Measurements from ENCODE around the gene ASXL1.

Gene ASXL1

GRCh38 chr20:32440758-32441078, 82.6 kb downstream of the ASXL1 start:
- ATAC-seq (no peak), DNase-seq (no peak)

- DNase-seq (no peak), ATAC-seq (no peak)
Observed at GRCh38 chr20:32441638-32442037, 83.5 kb downstream of the ASXL1 start.

GRCh38 chr20:32442630-32443373, 84.7 kb downstream of the ASXL1 start:
- DNase-seq (peak; percentile 1), ATAC-seq (no peak)

- ATAC-seq (no peak), DNase-seq (peak; percentile 5)
Observed at GRCh38 chr20:32443386-32443974, 85.3 kb downstream of the ASXL1 start.

GRCh38 chr20:32444474-32445220, 86.5 kb downstream of the ASXL1 start:
- peak; percentile 2 for DNase-seq
- ATAC-seq, result no peak

GRCh38 chr20:32445539-32446273, 87.6 kb downstream of the ASXL1 start:
- DNase-seq, result peak; percentile 13
- peak; percentile 56 for ATAC-seq

GRCh38 chr20:32446301-32447100, 88.4 kb downstream of the ASXL1 start:
- DNase-seq, result no peak

GRCh38 chr20:32447136-32448027, 89.3 kb downstream of the ASXL1 start:
- no peak for DNase-seq
- no peak for ATAC-seq

More at GRCh38 chr20:32446301-32447100, 88.4 kb downstream of the ASXL1 start:
- ATAC-seq, result no peak

GRCh38 chr20:32448306-32449056, 90.3 kb downstream of the ASXL1 start:
- no peak for ATAC-seq
- DNase-seq, result no peak

- ATAC-seq (no peak), DNase-seq (no peak)
Observed at GRCh38 chr20:32449057-32449889, 91.1 kb downstream of the ASXL1 start.

- no peak for DNase-seq
- no peak for ATAC-seq
Observed at GRCh38 chr20:32449890-32450401, 91.8 kb downstream of the ASXL1 start.

- no peak for ATAC-seq
Observed at GRCh38 chr20:32450484-32451061, 92.4 kb downstream of the ASXL1 start.

GRCh38 chr20:32451340-32451681, 93.2 kb downstream of the ASXL1 start:
- no peak for ATAC-seq
- DNase-seq, result no peak

More at GRCh38 chr20:32450484-32451061, 92.4 kb downstream of the ASXL1 start:
- DNase-seq, result no peak

GRCh38 chr20:32451682-32452461, 93.7 kb downstream of the ASXL1 start:
- no peak for DNase-seq
- ATAC-seq, result no peak

GRCh38 chr20:32452776-32453466, 94.8 kb downstream of the ASXL1 start:
- DNase-seq (no peak), ATAC-seq (no peak)

- no peak for DNase-seq
- no peak for ATAC-seq
Observed at GRCh38 chr20:32453467-32454163, 95.5 kb downstream of the ASXL1 start.

All from stimulated activated naive CD8-positive, alpha-beta T cell treated with anti-CD3 and anti-CD28 coated beads, Interleukin-15, Interleukin-2, amounts not matched to agents 100 U/mL and 50 U/mL, for 24 hours (primary cell).